ENCODE data around the gene KIFC3. TPM values are rescaled to one million over a fixed set of nuclear protein-coding genes. Genes with fewer than 3 reads are reported as not detected.

Gene KIFC3
- total RNA-seq, 4 donors from 2014 or later, result 50.9 to 87.0 (median 60.2) TPM

DNA sequence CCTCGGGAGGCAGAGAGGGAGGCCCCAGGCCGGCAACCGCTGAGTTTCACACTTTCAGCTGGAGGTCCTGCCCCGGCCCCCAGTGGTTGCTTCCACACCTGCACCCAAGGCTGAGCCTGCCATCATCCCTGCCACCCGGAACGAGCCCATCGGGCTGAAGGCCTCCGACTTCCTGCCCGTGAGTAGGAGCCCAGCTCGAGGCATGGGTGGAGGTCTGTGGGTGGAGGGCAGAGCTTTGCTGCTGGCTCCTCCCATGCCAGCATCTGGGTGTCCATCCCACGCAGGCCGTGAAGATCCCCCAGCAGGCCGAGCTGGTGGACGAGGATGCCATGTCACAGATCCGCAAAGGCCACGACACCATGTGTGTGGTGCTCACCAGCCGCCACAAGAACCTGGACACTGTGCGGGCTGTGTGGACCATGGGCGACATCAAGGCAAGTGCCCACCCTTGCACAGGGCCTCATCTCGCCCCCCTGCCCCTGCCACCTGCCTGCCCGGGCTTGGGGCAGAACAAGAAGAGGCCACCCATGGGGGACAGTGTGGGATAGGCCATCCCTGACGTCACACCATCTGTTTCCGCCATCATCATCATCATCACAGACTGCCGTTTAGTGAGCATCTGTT lies 47.1 kb downstream of the KIFC3 start:
- H3K27me3 ChIP-seq, result no peaks in the 10 kb centered on the region
- H3K4me3 ChIP-seq, result no peak overlapping the region
- H3K4me1 ChIP-seq, result peaks cover 0 to 24% (median 1%) of the 10 kb centered on the region in 4 donors
- 66 to 70% methylated on average over 17 to 20 of the region's 24 CpGs for WGBS, 2 donors
- peaks cover 0 to 94% (median 0%) of the 10 kb centered on the region in 3 donors for H3K36me3 ChIP-seq
- H3K9me3 ChIP-seq, result no peaks in the 10 kb centered on the region
- DNase-seq (ENCODE audit: low spot score in 2 of 2), result no peak
- TF ChIP-seq POLR2A (IDR thresholded peaks at IDR 0.05) (no peak), EP300 (IDR thresholded peaks at IDR 0.05) (no peak)
- TF ChIP-seq, protein P1, sequence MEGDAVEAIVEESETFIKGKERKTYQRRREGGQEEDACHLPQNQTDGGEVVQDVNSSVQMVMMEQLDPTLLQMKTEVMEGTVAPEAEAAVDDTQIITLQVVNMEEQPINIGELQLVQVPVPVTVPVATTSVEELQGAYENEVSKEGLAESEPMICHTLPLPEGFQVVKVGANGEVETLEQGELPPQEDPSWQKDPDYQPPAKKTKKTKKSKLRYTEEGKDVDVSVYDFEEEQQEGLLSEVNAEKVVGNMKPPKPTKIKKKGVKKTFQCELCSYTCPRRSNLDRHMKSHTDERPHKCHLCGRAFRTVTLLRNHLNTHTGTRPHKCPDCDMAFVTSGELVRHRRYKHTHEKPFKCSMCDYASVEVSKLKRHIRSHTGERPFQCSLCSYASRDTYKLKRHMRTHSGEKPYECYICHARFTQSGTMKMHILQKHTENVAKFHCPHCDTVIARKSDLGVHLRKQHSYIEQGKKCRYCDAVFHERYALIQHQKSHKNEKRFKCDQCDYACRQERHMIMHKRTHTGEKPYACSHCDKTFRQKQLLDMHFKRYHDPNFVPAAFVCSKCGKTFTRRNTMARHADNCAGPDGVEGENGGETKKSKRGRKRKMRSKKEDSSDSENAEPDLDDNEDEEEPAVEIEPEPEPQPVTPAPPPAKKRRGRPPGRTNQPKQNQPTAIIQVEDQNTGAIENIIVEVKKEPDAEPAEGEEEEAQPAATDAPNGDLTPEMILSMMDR (IDR thresholded peaks at IDR 0.05), result no peak
- H3K27ac ChIP-seq, result no peak overlapping the region

DNA sequence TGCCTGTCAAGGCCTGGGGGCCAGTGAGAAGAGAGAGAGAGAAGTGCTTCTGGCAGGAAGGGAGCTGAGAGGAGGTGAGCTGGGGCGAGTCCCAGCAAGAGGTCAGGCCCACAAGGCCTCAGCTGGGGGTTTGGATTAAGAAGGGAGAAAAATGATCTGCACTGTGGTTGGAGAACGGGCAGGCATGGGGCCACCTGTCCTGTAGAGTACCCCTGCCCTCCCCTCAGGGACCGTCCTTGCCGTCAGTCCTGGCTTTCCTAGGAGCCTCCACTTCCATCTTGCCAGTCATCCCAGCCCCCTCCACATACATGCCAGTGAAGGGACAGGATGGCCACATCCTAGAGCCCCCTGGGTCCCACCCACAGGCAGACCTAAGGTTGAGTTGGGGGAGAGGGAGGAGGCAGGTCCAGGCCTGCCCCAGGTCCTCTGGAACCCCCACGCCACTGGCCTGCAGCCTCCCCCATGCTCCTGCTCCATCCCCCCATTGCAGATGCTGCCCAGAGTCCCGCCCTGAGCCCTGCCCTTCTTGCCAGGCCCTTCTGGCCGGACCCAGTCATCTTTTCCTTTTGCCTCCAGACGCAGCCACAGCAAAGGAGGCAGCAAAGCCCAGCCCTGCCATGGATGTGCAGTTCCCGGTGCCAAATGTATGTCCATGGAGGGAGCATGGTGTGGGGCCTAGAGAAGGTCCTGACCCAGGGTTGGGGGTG lies 47.8 kb downstream of the KIFC3 start:
- no peak overlapping the region for H3K4me3 ChIP-seq
- TF ChIP-seq, protein P1 (IDR thresholded peaks at IDR 0.05), result no peak
- no peak for TF ChIP-seq POLR2A (IDR thresholded peaks at IDR 0.05)
- no peak for TF ChIP-seq EP300 (IDR thresholded peaks at IDR 0.05)
- peaks cover 0 to 24% (median 1%) of the 10 kb centered on the region in 4 donors for H3K4me1 ChIP-seq
- no peak for DNase-seq (ENCODE audit: low spot score in 2 of 2)
- H3K36me3 ChIP-seq, result peaks cover 0 to 87% (median 0%) of the 10 kb centered on the region in 3 donors
- H3K27me3 ChIP-seq, result no peaks in the 10 kb centered on the region
- H3K9me3 ChIP-seq, result no peaks in the 10 kb centered on the region
- 70 to 75% methylated on average over 9 of the region's 9 CpGs for WGBS, 2 donors
- H3K27ac ChIP-seq, result no peak overlapping the region

DNA sequence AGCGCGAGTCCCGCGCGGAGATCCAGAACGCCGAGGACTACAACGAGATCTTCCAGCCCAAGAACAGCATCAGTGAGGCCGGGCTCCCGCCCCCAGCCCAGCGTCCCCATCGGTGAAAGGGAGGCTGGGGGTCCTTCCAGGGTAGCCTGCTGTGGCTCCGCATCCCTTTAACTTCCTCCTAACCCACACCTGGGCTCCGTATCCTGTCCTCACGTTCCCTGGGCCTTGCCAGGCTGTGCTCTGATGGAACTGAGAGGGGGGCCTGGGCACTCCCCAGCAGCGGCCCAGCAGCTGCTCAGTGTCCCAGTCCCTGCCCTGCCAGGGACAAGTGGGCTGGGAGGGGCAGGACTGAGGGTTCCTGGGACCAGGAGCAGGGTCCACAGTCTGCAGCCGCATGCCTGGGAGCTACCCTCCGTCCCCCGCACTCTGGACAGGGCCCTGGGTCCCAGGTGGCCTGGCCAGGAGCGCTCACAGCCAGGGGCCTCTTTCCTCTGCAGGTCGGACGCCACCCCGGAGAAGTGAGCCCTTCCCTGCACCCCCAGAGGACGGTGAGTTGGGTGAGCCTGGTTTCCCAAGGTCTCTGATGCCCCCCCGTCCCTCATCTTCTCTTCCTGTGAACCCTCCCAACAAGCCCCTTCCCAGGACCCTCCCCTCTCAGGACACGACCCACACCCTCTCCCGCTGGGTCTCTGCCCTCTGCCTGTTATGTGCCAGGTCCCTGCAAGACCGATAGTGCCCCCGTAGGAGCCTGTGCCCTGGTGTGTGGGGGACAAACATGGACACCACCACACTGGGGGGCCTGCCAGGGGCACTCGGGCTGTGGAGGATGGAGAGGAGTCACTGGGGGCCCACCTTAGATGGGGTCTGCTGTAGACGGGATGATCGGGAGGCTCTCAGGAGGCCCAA lies 48.6 kb downstream of the KIFC3 start:
- Histone ChIP-seq H3K36me3 (peaks cover 0 to 79% (median 0%) of the 10 kb centered on the region in 3 donors), H3K9me3 (no peaks in the 10 kb centered on the region), H3K27ac (no peak overlapping the region), H3K27me3 (no peaks in the 10 kb centered on the region), H3K4me3 (no peak overlapping the region), H3K4me1 (peaks cover 0 to 27% (median 1%) of the 10 kb centered on the region in 4 donors)
- TF ChIP-seq POLR2A (IDR thresholded peaks at IDR 0.05) (no peak), EP300 (IDR thresholded peaks at IDR 0.05) (no peak)
- TF ChIP-seq, protein P1 (IDR thresholded peaks at IDR 0.05), result no peak
- no peak for DNase-seq (ENCODE audit: low spot score in 2 of 2)
- WGBS, 2 donors, result 87 to 89% methylated on average over 27 to 30 of the region's 32 CpGs

DNA sequence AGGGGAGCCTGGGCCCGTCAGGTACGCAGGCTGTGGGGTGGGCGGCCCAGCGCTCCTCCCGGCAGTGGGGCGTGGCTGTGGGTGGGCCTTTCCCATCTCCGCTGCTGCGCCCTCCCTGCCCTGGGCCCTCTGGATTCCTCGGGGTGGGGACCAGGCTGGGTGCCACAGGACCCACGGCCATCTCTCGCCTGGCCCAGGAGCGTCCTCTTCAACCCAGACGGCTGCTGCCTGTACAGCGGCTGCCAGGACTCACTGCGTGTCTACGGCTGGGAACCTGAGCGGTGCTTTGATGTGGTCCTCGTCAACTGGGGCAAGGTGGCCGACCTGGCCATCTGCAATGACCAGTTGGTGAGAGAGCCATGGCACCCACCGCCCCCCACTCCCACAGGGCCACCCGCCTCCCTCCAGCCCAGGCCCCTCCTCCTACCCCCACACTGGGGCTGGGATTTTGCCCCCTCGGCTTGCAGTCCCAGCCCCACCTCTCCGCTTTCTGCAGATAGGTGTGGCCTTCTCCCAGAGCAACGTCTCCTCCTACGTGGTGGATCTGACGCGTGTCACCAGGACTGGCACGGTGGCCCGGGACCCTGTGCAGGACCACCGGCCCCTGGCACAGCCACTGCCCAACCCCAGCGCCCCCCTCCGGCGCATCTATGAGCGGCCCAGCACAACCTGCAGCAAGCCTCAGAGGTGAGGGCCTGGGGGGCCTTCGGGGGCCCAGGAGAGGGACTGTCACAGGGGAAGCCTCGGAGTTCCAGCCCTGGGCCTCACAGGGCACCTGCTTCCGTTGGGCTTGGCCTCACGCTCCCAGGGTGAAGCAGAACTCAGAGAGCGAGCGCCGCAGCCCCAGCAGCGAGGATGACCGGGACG lies 49.5 kb downstream of the KIFC3 start:
- no peaks in the 10 kb centered on the region for H3K27me3 ChIP-seq

More for the DNA sequence above, 49.5 kb downstream of the KIFC3 start:
- Histone ChIP-seq H3K4me3 (no peak overlapping the region), H3K9me3 (no peaks in the 10 kb centered on the region), H3K36me3 (peaks cover 0 to 74% (median 0%) of the 10 kb centered on the region in 3 donors), H3K4me1 (peaks cover 0 to 24% (median 1%) of the 10 kb centered on the region in 4 donors), H3K27ac (no peak overlapping the region)
- WGBS, 2 donors, result 86 to 91% methylated on average over 30 to 34 of the region's 44 CpGs
- DNase-seq (ENCODE audit: low spot score in 2 of 2), result no peak
- TF ChIP-seq POLR2A (IDR thresholded peaks at IDR 0.05), result no peak
- TF ChIP-seq, protein P1 (IDR thresholded peaks at IDR 0.05), result no peak
- no peak for TF ChIP-seq EP300 (IDR thresholded peaks at IDR 0.05)
